Activated naive CD4-positive, alpha-beta T cell (primary cell): ENCODE data around the gene FAM3A.
"Not testable (repeated sequence)": the region's sequence is repeated elsewhere in the genome, so short reads cannot be mapped to it uniquely, and the experiment has no call there.

ENCODE experiments used
- DNase-seq, 4 experiments: peaks; one replicate each; lab custom pipeline; 2025; lab: John Stamatoyannopoulos, UW

The FAM3A gene

GRCh38 chrX:154515966-154516655 lies at the start of gene FAM3A:
TSS of gene FAM3A (minus strand) at chrX:154516232. CDS start at chrX:154515772, 460 bp downstream.
- peak; percentile 63 to 90 (median 78) for DNase-seq

- DNase-seq, result not testable (repeated sequence)
Observed at GRCh38 chrX:154562295-154562694, 46.3 kb upstream of the FAM3A start.

GRCh38 chrX:154560326-154560725 lies 44.3 kb upstream of the FAM3A start:
- not testable (repeated sequence) for DNase-seq

- not testable (repeated sequence) for DNase-seq
Observed at GRCh38 chrX:154558896-154559295, 42.9 kb upstream of the FAM3A start.

GRCh38 chrX:154558060-154558690 lies 42.1 kb upstream of the FAM3A start:
- DNase-seq, result not testable (repeated sequence)

GRCh38 chrX:154552112-154552806 lies 36.2 kb upstream of the FAM3A start:
- DNase-seq, result not testable (repeated sequence)

GRCh38 chrX:154549766-154550165 lies 33.7 kb upstream of the FAM3A start:
- no peak for DNase-seq

GRCh38 chrX:154548028-154548316 lies 31.9 kb upstream of the FAM3A start:
- no peak for DNase-seq

GRCh38 chrX:154547245-154548027 lies 31.4 kb upstream of the FAM3A start, which contains the start of gene IKBKG:
TSS of gene IKBKG (plus strand) at chrX:154547620. CDS start at chrX:154552003, 4,383 bp downstream.
- DNase-seq, result peak; percentile 60 to 86 (median 74)

- DNase-seq, result peak; percentile 52 to 84 (median 74)
Observed at GRCh38 chrX:154546354-154547244, 30.6 kb upstream of the FAM3A start, which contains the start of gene G6PD. TSS of gene G6PD (minus strand) at chrX:154546846. CDS start at chrX:154546155, 691 bp downstream.

GRCh38 chrX:154545673-154546274 lies 29.7 kb upstream of the FAM3A start:
- no peak for DNase-seq

- DNase-seq, result no peak
Observed at GRCh38 chrX:154542723-154543424, 26.8 kb upstream of the FAM3A start.

- no peak for DNase-seq
Observed at GRCh38 chrX:154541896-154542722, 26.1 kb upstream of the FAM3A start.

- DNase-seq, result no peak
Observed at GRCh38 chrX:154541589-154541895, 25.5 kb upstream of the FAM3A start.

GRCh38 chrX:154540897-154541535 lies 25.0 kb upstream of the FAM3A start:
- no peak for DNase-seq

- not testable (repeated sequence) for DNase-seq
Observed at GRCh38 chrX:154540365-154540764, 24.3 kb upstream of the FAM3A start.

GRCh38 chrX:154539077-154539476 lies 23.0 kb upstream of the FAM3A start:
- no peak for DNase-seq

GRCh38 chrX:154535892-154536291 lies 19.9 kb upstream of the FAM3A start:
- no peak for DNase-seq
